Amygdala (tissue), 56 donors: Measurements from ENCODE around the gene FAM53A.
A peak's percentile ranks its signal among the peaks of the same experiment; 100 is the strongest.
"Not testable (repeated sequence)": the region's sequence is repeated elsewhere in the genome, so short reads cannot be mapped to it uniquely, and the experiment has no call there.

ENCODE experiments used
- DNase-seq, 56 donors: peaks; one replicate each; lab custom pipeline; 2025; lab: John Stamatoyannopoulos, UW

The FAM53A gene

GRCh38 chr4:1717129-1718094 is 33.3 kb upstream of the FAM53A start:
- no peak for DNase-seq

- DNase-seq: no peak
These were observed 32.2 kb upstream of the FAM53A start for GRCh38 chr4:1716065-1716945.

GRCh38 chr4:1715002-1715758 is 31.1 kb upstream of the FAM53A start:
- DNase-seq: no peak

GRCh38 chr4:1714303-1715001 is 30.3 kb upstream of the FAM53A start:
- no peak for DNase-seq

GRCh38 chr4:1713003-1713851 is 29.1 kb upstream of the FAM53A start:
- DNase-seq: no peak

GRCh38 chr4:1712216-1713002 is 28.3 kb upstream of the FAM53A start, which contains the start of gene SLBP:
Gene SLBP (minus strand): TSS chr4:1712319. CDS start chr4:1712188, 131 bp downstream.
- DNase-seq: peak; percentile 40 to 95 (median 80)

- DNase-seq: peak in 23 of 56 donors; percentile 21 to 70 (median 53)
These were observed 27.6 kb upstream of the FAM53A start for GRCh38 chr4:1711571-1712215.

- DNase-seq: no peak
These were observed 27.0 kb upstream of the FAM53A start for GRCh38 chr4:1711055-1711570.

- no peak for DNase-seq
These were observed 24.5 kb upstream of the FAM53A start for GRCh38 chr4:1708581-1708980.

GRCh38 chr4:1706358-1706757 is 22.2 kb upstream of the FAM53A start:
- no peak for DNase-seq

- no peak for DNase-seq
These were observed 21.6 kb upstream of the FAM53A start for GRCh38 chr4:1705732-1706131.

GRCh38 chr4:1703867-1704266 is 19.8 kb upstream of the FAM53A start:
- DNase-seq: no peak

- DNase-seq: not testable (repeated sequence)
These were observed 17.6 kb upstream of the FAM53A start for GRCh38 chr4:1701671-1702070.

- DNase-seq: peak in 7 of 56 donors; percentile 16 to 37 (median 21)
These were observed 11.8 kb upstream of the FAM53A start for GRCh38 chr4:1695913-1696312.

GRCh38 chr4:1693131-1693896 is 9.2 kb upstream of the FAM53A start:
- DNase-seq: peak in 28 of 56 donors; percentile 7 to 60 (median 28)

GRCh38 chr4:1691737-1692373 is 7.7 kb upstream of the FAM53A start:
- DNase-seq: no peak
